Pons (tissue), 1 donor: ENCODE results near the gene ANKRD9.
A peak's percentile ranks its signal among the peaks of the same experiment; 100 is the strongest.
"Not testable (repeated sequence)": the region's sequence is repeated elsewhere in the genome, so short reads cannot be mapped to it uniquely, and the experiment has no call there.

Experiments
- DNase-seq: peaks from one replicate; pipeline ENCODE4 v3.0.0-alpha.2; 2016; ENCODE audit warnings: low spot score

The ANKRD9 gene

DNA sequence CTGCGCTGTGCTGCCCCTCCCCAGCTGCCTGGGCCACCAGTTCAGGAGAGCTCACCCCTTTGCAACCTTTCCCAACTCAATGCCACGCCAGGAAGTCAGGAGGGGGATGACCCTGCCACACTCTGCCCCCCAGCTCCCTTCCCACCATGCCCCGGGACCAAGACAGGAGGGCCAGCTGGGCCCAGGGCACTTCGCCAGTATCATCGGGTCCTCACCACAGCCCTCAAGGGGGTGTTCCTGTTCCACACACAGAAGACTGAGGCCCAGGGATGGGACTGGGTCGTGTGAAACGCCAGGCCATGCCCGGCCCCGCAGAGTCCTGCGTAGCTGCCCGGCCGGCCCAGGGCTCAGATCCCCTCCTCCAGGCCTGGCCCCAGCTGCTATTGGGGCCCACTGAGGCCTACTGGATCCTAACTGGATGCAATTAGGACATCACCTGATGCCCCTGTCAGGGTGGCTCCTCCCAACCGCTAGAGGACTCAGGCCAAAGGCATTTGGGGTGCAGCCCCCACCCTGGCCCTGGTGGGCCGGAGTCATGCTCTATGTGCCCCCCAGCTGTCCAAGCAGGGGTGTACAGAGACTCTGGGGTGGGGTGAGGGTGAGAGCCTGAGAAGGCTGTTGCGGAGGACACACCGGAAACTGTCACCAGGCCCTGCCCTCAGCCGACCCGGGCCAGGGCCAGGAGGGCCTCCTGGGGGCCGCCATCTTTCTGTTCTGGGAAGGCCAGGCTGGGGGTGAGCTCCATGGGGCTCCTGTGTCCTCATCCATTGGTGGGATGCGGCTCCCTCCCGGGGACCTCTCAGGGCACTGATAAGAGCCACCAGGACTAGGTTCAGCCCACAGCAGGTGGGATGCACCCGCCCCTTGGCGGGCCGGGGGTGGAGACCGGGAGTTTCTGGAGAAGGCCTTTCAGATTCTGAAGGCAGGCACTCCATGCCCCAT, 29.3 kb upstream of the ANKRD9 start:
- DNase-seq, result no peak

DNA sequence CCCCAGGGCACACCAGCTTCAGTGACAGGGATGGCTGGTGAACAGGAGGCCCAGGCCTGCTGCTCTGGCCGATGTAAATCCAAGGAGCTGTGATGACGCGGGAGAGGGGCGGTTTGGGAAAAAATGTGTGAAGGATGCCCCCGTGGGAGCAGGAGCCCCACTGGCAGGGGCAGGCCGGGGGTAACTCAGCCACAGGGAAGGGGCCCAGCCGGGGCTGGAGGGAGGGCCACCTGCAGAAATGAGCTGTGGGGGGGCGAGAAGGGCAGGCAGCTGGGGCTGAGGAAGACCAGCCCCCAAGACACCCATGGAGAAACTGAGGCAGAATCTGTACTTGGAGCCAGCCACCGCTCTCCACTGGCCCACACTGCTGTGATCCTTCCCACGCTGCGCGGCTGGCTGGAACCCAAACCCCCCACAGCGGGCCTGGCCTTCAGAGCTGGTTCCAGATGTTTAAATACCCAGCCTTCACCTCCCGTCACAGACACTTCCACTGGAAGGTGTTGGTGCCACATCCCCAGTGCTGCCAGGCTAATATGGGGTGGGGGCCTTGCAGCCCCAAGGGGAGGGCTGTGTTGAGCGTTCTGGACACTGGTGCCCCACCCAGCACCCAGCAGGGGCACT, 28.5 kb upstream of the ANKRD9 start:
- DNase-seq, result no peak

DNA sequence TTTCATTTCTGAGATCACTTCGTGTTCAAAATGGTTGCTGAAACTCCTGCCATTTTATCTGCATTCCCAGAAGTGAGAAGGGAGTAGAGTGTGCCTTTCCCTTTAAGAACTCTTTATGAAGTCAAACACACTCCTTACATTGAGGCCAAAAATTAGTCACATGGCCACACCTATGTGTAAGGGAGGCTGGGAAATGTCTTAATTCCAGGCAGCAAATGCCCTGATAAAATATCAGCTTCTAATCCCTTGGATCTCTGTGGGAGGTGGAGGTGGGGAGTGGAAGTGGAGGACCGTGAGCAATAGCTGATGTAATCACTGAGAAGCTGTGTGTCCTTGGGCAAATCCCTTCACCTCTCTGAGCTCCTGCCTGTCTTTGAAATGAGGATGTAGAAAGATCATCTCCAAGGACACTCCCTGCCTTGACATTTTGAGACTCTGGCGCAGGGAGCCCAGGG, 22.7 kb upstream of the ANKRD9 start:
- no peak for DNase-seq

DNA sequence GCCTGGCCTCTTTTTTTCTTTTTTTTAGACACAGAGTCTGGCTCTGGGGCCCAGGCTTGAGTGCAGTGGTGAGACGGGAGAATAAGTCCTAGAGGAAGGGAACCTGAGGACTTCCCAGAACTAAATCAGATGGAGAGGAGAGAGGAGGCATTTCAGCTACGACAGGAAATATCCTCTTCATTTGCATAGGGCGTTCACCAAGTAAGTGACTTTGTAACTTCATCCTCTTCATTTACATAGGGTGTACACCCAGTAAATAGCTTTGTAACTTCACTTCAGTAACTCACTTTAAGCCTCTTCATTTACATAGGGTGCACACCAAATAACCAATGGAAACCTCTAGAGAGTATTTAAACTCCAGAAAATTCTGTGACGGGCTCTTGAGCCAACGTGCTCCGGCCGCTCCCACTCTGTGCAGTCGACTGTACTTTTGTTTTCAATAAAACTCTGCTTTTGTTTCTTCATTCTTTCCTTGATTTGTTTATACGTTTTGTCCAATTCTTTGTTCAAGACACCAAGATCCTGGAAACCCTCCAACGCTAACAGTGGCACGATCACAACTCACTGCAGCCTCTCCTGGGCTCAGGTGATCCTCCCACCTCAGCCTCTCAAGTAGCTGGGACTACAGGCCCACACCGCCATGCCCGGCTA, 21.4 kb upstream of the ANKRD9 start:
- DNase-seq, result no peak

DNA sequence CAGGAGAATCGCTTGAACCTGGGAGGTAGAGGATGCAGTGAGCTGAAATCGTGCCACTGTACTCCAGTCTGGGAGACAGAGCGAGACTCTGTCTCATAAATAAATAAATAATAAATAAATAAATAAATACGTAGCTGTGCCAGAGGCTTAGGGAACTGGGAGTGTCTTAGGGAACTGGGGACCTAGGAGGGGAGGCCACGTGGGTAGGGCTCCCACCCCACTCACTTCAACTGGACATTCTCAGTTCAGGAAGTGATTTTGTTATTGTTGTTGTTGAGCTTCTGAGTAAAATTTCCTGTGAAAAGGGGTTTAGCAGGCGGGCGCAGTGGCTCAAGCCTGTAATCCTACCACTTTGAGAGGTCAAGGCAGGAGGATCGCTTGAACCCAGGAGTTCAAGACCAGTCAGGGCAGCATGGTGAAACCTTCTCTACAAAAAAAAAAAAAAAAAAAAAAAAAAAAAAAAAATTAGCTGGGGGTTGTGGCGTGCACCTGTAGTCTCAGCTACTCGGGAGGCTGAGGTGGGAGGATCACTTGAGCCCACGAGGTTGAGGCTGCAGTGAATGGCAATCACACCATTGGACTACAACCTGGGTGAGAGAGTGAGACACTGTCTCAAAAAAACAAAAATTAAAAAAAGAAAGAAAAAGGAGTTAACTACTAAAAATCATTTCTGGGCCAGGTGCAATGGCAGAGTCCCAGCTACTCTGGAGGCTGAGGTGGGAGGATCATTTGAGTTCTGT, 19.0 kb upstream of the ANKRD9 start:
- no peak for DNase-seq

DNA sequence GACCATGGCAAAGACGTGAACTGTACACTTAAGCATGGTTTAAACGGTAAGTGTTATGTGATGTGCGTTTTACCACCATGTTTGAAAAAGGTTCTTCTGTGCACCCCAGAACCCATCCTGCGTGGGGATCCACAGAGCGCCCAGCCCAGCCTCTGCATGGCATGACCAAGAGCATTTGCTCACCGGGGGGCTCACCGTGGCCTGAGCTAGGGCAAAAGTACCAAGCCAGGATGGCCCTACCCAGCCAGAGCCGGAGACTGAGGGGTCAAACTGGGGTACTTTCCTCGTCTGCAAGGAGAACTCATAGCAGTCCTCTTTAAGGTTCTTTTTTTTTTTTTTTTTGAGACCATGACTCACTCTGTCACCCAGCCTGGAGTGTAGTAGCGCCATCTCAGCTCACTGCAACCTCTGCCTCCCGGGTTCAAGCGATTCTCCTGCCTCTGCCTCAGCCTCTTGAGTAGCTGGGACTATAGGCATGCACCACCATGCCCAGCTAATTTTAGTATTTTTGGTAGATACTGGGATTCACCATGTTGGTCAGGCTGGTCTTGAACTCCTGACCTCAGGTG, 16.4 kb upstream of the ANKRD9 start:
- no peak for DNase-seq

DNA sequence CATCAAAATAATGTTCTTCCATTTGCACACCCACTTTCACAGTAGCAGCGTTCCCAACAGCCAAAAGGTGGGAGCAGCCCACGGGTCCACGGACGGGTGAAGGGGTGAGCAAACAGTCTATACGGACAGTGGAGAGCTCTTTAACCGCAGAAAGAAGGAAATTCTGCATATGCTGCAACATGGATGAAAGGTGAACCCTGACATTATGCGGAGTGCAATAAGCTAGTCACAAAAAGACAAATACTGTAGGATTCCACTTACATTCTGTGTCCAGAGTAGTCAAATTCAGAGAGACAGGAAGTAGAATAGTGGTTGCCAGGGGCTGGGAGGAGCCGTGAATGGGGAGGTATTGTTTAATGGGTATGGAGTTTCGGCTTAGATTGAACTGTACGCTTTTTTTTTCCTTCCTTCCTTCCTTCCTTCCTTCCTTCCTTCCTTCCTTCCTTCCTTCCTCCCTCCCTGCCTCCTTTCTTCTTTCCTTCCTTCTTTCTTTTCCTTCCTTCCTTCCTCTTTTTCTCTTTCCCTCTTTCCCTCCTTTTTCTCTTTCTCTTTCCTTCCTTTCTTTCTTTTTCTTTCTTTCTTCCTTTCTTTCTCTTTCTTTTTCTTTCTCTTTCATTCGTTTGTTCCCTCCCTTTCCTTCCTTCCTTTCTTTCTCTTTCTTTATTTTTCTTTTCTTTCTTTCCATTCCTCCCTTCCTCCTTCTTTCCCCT, 15.8 kb upstream of the ANKRD9 start:
- DNase-seq, result peak; percentile 52

DNA sequence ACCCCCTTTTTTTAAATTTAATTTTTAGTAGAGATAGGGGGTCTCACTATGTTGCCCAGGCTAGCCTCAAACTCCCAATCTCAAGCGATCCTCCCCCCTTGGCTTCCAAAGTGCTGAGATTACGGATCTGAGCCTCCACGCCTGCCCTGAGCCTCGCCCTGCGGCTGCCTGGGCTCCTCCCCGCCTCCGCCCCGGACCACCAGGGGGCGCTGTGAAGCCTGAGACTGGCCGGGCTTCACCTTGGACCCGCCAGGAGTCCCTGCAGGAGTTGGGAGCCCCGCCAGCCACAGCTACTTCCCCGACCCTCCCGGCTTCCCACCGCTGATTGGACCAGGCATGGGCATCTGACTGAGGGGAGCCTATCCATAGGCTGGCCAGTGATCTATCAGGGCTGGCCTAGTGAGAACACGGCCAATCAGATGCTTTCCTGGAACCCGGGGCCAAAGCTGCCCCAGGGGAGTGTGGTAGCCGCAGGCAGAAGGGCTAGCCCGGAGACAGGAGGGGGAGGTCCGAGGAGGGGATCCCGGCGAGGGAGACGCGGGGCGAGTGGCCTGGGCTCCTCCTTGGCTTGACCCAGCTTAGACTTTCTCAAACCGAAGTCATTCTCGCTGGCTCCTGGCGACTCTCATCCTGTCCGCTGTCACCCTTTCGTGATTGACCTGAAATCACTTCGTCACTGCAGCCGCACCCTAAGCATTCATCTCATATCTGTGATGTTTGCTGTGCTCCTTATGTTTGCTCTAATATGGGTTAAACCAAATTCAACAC, 15.1 kb upstream of the ANKRD9 start:
- DNase-seq, result peak; percentile 96

DNA sequence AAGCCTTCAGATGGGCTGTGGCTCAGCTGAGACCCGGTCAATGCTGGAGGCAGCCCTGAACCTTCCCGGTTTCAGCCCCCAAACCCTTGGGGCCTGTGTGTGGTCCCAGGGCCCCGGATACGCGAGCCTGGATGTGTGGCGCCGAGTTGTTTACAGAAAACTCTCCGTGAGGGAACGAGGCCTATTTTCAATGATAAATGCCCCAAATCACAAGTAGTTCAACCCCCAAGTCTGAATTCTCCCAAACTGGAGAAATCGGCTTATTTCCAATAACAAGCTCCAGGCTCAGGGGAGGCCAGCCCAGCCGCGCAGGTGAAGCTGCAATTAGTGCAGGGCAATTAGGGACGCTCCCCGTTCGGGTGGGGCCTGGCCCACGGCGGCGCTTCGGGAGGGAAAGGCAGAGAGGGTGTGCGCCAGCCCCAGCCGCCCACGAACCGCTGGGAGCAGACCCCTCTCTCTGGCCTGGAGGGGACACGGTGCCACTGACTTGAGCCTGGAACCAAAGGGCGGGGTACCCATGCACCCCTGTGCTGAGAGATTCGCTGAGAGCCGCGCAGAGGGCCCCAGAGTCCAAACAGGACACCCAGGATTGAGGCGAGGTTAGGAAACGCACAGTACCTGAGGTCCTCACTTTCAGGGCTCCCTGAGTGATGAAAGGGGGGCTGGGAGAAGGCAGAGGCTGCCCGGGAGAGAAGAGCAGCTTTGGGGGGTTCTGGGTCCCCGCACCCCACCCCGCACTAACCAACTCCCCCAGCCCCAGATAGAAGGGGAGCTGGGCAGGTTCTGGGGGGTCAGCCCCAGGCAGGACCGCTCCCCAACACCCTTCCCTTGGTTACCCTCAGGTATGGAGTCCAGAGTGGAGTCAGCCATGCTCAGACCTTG, 14.2 kb upstream of the ANKRD9 start:
- DNase-seq, result no peak

DNA sequence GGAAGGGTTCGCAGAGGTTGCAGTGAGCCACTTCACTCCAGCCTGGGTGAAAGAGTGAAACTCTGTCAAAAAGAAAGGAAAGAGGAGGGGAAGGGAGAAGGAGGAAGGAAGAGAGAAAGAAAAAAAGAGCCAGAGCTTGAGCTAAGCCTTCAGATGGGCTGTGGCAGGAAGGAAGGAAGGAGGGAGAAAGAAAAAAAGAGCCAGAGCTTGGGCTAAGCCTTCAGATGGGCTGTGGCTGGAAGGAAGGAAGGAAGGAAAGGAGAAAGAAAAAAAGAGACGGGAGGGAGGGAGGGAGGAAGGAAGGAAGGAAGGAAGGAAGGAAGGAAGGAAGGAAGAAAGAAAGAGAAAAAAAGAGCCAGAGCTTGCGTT, 13.6 kb upstream of the ANKRD9 start:
- DNase-seq, result no peak

DNA sequence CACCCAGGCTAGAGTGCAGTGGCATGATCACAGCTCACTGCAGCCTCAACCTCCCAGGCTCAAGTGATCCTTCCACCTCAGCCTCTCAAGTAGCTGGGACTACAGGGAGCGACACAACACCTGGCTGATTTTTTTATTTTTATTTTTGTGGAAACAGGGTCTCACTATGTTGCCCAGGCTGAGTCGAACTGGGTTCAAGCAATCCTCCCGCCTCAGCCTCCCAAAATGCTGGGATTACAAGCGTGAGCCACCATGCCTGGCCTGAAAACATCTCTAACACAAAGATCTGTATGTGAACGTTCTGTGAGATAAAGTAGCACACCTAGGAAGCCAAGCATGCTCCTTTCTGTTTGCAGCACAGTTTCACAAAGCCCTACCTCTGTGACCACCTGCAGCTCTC, 10.1 kb upstream of the ANKRD9 start:
- not testable (repeated sequence) for DNase-seq

DNA sequence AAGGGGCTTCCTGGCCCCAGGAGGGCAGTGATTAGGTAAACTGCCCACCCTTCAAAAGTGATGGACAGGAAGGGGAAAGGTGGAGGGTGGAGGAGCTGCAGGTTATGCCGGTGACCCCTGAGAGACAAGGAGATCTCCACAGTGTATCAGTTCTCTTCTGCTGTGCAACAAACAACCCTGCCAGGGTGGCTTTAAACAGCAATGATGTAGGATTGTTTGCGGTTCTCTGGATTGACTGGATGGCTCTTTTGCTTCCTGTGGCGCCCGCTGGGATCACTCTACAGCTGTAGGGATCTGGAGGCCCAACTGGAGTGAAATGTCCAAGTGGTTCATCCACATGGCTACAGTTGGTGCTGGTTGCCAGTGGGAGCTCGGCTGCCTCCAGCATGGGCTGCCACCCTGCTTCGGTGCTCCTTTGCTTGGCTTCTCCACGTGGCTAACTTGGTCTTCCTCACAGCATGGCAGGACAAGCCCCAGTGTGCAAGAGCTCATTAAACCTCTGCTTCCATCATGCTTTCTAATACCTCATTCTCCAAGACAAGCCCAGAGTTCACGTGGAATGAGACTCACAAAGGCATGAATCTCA, 8.6 kb upstream of the ANKRD9 start:
- DNase-seq, result no peak

DNA sequence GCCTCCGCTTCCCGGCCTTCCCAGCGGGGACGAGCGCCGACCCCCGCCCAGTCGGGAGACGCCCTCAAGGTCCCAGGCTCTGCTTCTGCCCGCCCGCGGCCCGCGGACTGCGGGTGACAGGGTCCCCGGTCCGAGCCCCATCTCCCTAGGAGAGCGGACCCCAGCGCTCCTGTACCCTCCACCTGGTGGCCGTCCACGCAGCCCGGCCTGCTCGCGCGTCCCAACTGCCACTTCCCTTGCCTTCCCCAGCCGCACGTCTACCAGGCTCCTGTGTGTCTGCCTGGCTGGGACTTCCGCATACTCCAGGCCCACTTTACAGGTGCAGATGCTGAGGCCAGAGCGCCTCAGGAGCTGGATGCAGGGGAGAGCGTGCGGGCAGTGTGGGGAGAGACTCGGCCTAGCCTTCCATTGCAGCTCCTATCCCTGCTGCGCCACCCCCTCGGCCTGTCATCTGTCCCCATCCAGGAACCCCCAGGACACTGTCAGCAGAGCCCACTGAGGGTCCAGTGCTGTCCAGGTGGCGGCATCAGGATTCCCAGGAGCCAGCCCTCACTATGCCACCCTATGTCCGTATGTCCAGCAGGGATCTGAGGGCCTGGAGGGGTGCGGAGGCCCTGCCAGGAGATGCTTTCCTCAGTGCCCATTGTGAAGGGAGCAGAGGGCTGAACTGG, 8.0 kb upstream of the ANKRD9 start:
- no peak for DNase-seq

DNA sequence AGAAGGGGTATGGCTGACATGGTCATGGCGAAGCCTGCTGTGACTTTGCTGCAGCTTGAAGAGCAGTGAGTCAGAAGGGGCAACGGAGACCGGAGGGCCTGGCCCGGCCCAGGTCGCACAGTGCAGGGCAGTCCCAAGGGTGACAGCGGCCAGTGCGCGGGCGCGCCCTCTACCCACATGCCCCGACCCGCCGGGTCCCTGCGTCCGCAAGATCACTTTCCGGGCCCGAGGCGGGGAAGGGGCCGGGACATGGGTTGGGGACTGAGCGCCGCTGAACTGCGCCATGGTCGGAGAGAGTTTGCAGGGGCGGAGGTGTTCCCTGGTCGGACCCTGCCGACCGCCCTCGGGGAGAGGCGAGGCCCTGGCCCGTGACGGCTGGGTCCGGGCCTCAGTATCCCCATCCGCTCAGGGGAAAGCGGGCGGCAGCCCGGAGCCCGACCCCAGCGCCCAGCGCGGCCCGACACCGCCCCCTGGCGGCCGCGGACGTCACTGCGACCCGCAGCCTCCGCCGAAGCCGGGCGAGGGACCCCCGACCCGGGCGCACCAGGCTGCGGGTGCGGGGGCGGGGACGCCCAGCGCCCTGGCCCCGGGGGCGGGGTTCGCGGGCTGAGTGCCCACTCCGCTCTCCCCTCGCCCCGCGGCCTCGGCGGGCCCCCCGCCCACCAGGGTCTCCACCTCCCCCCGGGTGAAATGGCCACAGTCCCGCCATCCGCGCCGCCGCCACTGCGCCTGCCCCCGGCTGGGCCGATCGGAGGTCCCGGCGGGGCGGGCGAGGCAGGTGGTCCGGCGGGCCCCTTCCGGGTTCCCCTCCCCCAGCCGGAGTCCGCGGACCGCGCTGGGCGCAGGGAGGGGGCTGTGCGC, 7.2 kb upstream of the ANKRD9 start:
- DNase-seq, result no peak

DNA sequence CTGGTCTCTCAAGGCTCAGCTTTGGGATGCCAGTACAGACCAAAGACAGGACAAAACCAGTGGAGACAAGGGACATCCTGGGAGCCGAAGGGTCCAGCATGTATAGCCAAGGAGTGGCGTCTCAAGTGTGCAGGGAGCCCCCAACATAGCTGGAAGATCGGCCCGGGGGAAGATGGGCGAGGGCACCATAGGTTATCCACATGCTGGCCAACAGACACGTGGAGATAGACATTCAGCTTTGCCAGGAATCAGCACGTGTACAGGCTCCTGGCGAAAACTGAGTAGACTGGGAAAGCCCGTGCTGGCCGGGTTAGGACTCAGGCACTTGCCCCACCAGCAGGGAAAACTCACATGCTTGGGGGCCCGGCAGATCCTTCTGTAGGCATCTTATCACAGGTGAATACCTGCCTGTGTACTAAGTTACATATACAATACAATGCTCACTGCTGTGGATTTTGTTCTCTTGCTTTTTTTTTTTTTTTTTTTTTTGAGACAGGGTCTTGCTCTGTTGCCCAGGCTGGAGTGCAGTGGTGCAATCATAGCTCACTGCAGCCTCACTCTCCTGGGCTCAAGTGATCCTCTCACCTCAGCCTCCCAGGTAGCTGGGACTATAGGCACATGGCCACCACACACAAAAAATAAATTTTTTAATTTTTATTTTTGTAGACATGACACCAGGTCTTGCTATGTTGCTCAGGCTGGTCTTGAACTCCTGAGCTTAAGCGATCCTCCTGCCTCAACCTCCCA, 5.6 kb upstream of the ANKRD9 start:
- DNase-seq, result no peak

DNA sequence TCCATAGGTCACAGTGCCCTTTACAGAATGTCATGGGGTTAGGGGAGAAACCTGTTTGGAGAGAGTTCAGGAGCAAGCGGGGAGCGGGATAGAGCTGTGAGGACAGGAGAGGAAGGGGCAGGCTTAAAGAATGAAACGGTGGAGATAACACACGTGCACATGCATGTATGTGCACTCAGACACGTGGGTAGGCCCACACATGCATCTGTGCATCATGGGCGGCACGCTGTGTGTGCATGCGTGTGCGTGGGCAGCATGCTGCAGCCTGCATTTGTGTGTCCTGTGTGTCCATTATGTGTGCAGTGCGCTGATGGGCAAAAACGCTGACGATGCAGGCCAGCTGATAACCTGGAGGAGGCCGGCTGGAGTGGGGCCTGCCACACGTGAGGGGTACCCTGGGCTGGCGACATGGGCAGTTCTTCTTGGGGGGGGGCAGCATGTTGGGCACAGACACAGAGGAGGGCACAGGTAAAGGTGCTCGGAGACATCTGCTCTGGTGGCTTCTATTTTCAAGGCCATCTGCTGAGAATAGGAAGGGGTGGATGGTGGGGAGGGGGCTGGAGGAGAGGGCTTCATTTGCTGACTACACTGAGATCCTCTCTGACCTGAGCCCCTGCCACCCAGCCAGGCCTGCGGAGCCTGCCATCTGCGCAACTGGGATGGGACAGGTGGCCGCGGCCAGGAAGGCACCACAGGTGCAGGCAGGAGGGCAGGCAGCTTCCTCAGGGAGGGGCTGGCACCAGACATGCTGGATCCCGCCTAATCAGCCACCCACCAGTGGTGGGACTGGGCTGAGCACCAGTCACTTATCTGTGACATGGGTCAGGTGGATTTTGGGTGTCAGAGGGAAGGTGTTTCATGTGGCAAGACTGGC, 4.6 kb upstream of the ANKRD9 start:
- no peak for DNase-seq
